ENCODE measurements around the gene GLB1L2.

The GLB1L2 gene

GRCh38 chr11:134365011-134365925, 33.5 kb downstream of the GLB1L2 start:
- TF ChIP-seq TSHZ2 (CRISPR knock-in tag; IDR thresholded peaks at IDR 0.05) (no peak), GLIS3 (CRISPR knock-in tag; IDR thresholded peaks at IDR 0.05) (no peak), OSR1 (CRISPR knock-in tag; IDR thresholded peaks at IDR 0.05) (no peak), RARB (CRISPR knock-in tag; IDR thresholded peaks at IDR 0.05) (no peak), POU6F1 (CRISPR knock-in tag; IDR thresholded peaks at IDR 0.05; ENCODE audit: borderline replicate concordance, low read depth) (no peak), TOX (CRISPR knock-in tag; IDR thresholded peaks at IDR 0.05; ENCODE audit: borderline replicate concordance) (no peak), CSRNP3 (CRISPR knock-in tag; IDR thresholded peaks at IDR 0.05) (no peak), ARNTL (CRISPR knock-in tag; IDR thresholded peaks at IDR 0.05; ENCODE audit: borderline replicate concordance, low read depth) (no peak), BACH2 (CRISPR knock-in tag; IDR thresholded peaks at IDR 0.05; ENCODE audit: borderline replicate concordance) (no peak)

DNA sequence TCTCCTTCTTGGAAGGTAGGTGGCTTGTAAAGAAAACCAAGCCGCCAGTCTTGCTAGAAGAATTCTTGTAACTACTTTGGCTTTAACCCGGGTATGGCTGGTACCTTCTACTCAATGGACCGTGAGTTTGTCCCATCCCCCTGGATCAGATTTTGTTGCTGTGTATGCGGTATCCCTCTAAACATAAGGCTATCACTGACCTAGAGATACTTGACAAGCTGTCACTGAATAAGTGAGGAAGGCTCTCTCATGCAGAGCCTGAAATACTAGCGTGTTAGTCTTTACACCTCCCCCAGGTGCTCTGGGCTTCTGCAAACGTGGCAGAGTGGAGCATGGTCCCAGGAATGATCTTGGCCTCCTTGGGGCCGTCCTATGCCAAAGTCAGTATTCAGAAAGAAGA, 34.5 kb downstream of the GLB1L2 start:
- TF ChIP-seq, protein P1, sequence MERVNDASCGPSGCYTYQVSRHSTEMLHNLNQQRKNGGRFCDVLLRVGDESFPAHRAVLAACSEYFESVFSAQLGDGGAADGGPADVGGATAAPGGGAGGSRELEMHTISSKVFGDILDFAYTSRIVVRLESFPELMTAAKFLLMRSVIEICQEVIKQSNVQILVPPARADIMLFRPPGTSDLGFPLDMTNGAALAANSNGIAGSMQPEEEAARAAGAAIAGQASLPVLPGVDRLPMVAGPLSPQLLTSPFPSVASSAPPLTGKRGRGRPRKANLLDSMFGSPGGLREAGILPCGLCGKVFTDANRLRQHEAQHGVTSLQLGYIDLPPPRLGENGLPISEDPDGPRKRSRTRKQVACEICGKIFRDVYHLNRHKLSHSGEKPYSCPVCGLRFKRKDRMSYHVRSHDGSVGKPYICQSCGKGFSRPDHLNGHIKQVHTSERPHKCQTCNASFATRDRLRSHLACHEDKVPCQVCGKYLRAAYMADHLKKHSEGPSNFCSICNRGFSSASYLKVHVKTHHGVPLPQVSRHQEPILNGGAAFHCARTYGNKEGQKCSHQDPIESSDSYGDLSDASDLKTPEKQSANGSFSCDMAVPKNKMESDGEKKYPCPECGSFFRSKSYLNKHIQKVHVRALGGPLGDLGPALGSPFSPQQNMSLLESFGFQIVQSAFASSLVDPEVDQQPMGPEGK (CRISPR knock-in tag; IDR thresholded peaks at IDR 0.05; ENCODE audit: borderline replicate concordance): no peak
- TF ChIP-seq ZFP3 (CRISPR knock-in tag; IDR thresholded peaks at IDR 0.05) (no peak), CSRNP3 (CRISPR knock-in tag; IDR thresholded peaks at IDR 0.05) (no peak), PPARA (CRISPR knock-in tag; IDR thresholded peaks at IDR 0.05; ENCODE audit: borderline replicate concordance) (no peak), ZNF565 (CRISPR knock-in tag; conservative IDR thresholded peaks at IDR 0.05; ENCODE audit: low read depth) (no peak), TCF4 (CRISPR knock-in tag; IDR thresholded peaks at IDR 0.05; ENCODE audit: borderline replicate concordance) (no peak), ARNTL (CRISPR knock-in tag; IDR thresholded peaks at IDR 0.05; ENCODE audit: borderline replicate concordance, low read depth) (no peak), RARB (CRISPR knock-in tag; IDR thresholded peaks at IDR 0.05) (no peak), POU6F1 (CRISPR knock-in tag; IDR thresholded peaks at IDR 0.05; ENCODE audit: borderline replicate concordance, low read depth) (no peak), ISL1 (CRISPR knock-in tag; IDR thresholded peaks at IDR 0.05) (no peak), OSR1 (CRISPR knock-in tag; IDR thresholded peaks at IDR 0.05) (no peak), CSDC2 (CRISPR knock-in tag; IDR thresholded peaks at IDR 0.05) (no peak), TOX (CRISPR knock-in tag; IDR thresholded peaks at IDR 0.05; ENCODE audit: borderline replicate concordance) (no peak), ZNF8 (CRISPR knock-in tag; IDR thresholded peaks at IDR 0.05) (no peak), GLIS3 (CRISPR knock-in tag; IDR thresholded peaks at IDR 0.05) (no peak), TSHZ2 (CRISPR knock-in tag; IDR thresholded peaks at IDR 0.05) (no peak)
- TF ChIP-seq, protein P2, sequence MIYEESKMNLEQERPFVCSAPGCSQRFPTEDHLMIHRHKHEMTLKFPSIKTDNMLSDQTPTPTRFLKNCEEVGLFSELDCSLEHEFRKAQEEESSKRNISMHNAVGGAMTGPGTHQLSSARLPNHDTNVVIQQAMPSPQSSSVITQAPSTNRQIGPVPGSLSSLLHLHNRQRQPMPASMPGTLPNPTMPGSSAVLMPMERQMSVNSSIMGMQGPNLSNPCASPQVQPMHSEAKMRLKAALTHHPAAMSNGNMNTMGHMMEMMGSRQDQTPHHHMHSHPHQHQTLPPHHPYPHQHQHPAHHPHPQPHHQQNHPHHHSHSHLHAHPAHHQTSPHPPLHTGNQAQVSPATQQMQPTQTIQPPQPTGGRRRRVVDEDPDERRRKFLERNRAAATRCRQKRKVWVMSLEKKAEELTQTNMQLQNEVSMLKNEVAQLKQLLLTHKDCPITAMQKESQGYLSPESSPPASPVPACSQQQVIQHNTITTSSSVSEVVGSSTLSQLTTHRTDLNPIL (CRISPR knock-in tag; IDR thresholded peaks at IDR 0.05; ENCODE audit: low read depth): no peak
- ATAC-seq: no peak

More at GRCh38 chr11:134365011-134365925, 33.5 kb downstream of the GLB1L2 start:
- ATAC-seq: no peak

All from SK-N-SH treated with all-trans-retinoic acid at 6 μM for 48 hours (cell line).